ENCODE data around the gene FUNDC1.

The FUNDC1 gene

GRCh38 chrX:44484607-44485146 lies 58.0 kb downstream of the FUNDC1 start:
- no peak overlapping the region for H3K4me3 ChIP-seq (ENCODE audit: low read depth, low read length)
- DNase-seq (ENCODE audit: low read depth) = no peak

DNA sequence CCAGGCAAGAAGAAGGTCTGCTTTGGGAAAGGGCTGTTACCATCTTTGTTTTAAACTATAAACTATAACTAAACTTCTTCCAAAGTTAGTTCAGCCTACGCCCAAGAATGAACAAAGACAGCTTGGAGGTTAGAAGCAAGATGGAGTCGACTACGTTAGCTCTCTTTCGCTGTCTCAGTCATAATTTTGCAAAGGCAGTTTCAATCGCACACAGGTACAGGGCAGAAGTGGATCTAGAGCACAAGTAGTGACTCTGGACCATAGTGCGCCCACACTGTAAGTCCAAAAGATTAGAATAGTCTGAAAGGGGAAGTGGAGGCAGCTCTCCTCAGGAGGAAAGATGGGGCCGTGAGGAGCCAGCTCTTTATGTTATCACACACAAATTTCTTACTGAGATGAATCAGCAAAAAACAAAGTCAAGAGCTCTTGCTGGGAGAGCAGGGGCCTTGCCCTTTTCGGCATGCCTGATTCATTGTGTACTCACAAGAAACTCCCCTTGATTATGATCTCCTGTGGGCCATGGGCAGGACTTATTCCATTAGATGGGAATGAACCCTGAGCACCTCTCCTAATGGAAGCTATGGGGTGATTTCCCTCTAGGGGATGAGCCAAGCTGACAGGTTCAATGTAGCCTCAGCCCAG lies 58.6 kb downstream of the FUNDC1 start:
- DNase-seq (ENCODE audit: low read depth) = no peak
- H3K4me3 ChIP-seq (ENCODE audit: low read depth, low read length) = no peak overlapping the region

GRCh38 chrX:44482575-44482974 lies 60.1 kb downstream of the FUNDC1 start:
- no peak overlapping the region for H3K4me3 ChIP-seq (ENCODE audit: low read depth, low read length)
- no peak for DNase-seq (ENCODE audit: low read depth)

GRCh38 chrX:44480591-44480990 lies 62.1 kb downstream of the FUNDC1 start:
- no peak overlapping the region for H3K4me3 ChIP-seq (ENCODE audit: low read depth, low read length)
- no peak for DNase-seq (ENCODE audit: low read depth)

DNA sequence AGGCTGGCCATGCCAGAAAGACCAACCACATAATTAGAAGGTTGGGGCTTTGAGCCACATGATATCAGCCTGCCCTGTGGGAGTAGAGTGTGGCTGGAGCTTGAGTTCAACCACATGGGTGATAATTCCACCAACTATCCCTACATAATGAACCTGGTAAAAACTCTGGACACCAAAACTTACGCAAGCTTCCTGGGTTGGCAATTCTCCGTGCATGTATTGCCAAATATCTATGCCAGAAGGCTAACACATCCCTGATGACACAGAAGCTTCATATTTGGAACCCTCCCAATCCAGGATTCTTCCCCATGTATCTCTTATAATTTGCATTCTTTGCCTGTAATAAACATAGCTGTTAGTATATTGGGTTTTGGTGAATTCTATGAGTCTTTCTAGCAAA lies 68.2 kb downstream of the FUNDC1 start:
- H3K4me3 ChIP-seq (ENCODE audit: low read depth, low read length) = no peak overlapping the region
- DNase-seq (ENCODE audit: low read depth) = peak; percentile 24

Data from skeletal muscle cell (primary cell).